ENCODE measurements around the gene PRRC2C. TPM values are rescaled to one million over a fixed set of nuclear protein-coding genes. Genes with fewer than 3 reads are reported as not detected.
"Not testable (repeated sequence)": the region's sequence is repeated elsewhere in the genome, so short reads cannot be mapped to it uniquely, and the experiment has no call there.

Gene PRRC2C
- total RNA-seq (43.1 TPM), polyA plus RNA-seq (ENCODE audit: insufficient read depth in 1 of 8, insufficient read length in 8 of 8, low replicate concordance in 1 of 8) (10 to 100 TPM; 52.5 to 82.0 (median 67.3) TPM)
- long read RNA-seq, donor 1, partial matches to known transcripts = 0 of 1 reads
- long read RNA-seq, donor 1, other reads (novel, unspliced or antisense) = 0 of 1 reads
- long read RNA-seq, donor 2 = 0 reads
- long read RNA-seq, donor 3, partial matches to known transcripts = 25 of 26 reads
- long read RNA-seq, donor 3, other reads (novel, unspliced or antisense) = 0 of 26 reads
- long read RNA-seq, donor 4, partial matches to known transcripts = 17 of 17 reads
- long read RNA-seq, donor 4, other reads (novel, unspliced or antisense) = 0 of 17 reads
- long read RNA-seq, donor 5, partial matches to known transcripts = 56 of 59 reads
- long read RNA-seq, donor 5, other reads (novel, unspliced or antisense) = 0 of 59 reads
- long read RNA-seq, donor 6, partial matches to known transcripts = 19 of 20 reads
- long read RNA-seq, donor 6, other reads (novel, unspliced or antisense) = 0 of 20 reads
- long read RNA-seq, donor 7, partial matches to known transcripts = 22 of 22 reads
- long read RNA-seq, donor 7, other reads (novel, unspliced or antisense) = 0 of 22 reads
- long read RNA-seq, donor 8, partial matches to known transcripts = 29 of 29 reads
- long read RNA-seq, donor 8, other reads (novel, unspliced or antisense) = 0 of 29 reads
- long read RNA-seq, donor 9, partial matches to known transcripts = 30 of 34 reads
- long read RNA-seq, donor 9, other reads (novel, unspliced or antisense) = 0 of 34 reads
- long read RNA-seq, donor 10, partial matches to known transcripts = 81 of 83 reads
- long read RNA-seq, donor 10, other reads (novel, unspliced or antisense) = 0 of 83 reads
- long read RNA-seq, donor 11, partial matches to known transcripts = 43 of 44 reads
- long read RNA-seq, donor 11, other reads (novel, unspliced or antisense) = 0 of 44 reads

GRCh38 chr1:171485375-171486047 is at the start of gene PRRC2C:
PRRC2C (plus strand) TSS chr1:171485530; CDS start chr1:171512089, 26,559 bp downstream.
- Histone ChIP-seq H3K27me3 (ENCODE audit: control insufficient read depth, insufficient read depth, low read length) (no peaks in the 10 kb centered on the region), H3K4me3 (ENCODE audit: low read length) (peak within 1 kb of the TSS; percentile 69), H3K4me1 (ENCODE audit: control insufficient read depth, insufficient read depth, low read length) (peaks cover 5% of the 10 kb centered on the region), H3K36me3 (ENCODE audit: control insufficient read depth, insufficient read depth, low read length) (no peaks in the 10 kb centered on the region), H3K27ac (ENCODE audit: low read length) (peak within 1 kb of the TSS; percentile 100), H3K9me3 (replicated peaks; ENCODE audit: control insufficient read depth, low read depth, low read length) (no peaks in the 10 kb centered on the region)
- under 1% methylated on average over 46 of the region's 50 CpGs for WGBS (ENCODE audit: insufficient coverage)
- DNase-seq = peak; percentile 100

GRCh38 chr1:171438441-171438840 is 46.9 kb upstream of the PRRC2C start:
- peaks cover 2% of the 10 kb centered on the region for H3K4me1 ChIP-seq (ENCODE audit: control insufficient read depth, insufficient read depth, low read length)
- no peaks in the 10 kb centered on the region for H3K36me3 ChIP-seq (ENCODE audit: control insufficient read depth, insufficient read depth, low read length)
- H3K27ac ChIP-seq (ENCODE audit: low read length) = no peak overlapping the region
- no peaks in the 10 kb centered on the region for H3K9me3 ChIP-seq (replicated peaks; ENCODE audit: control insufficient read depth, low read depth, low read length)
- H3K27me3 ChIP-seq (ENCODE audit: control insufficient read depth, insufficient read depth, low read length) = no peaks in the 10 kb centered on the region
- no peak overlapping the region for H3K4me3 ChIP-seq (ENCODE audit: low read length)
- DNase-seq = peak; percentile 88
- WGBS (ENCODE audit: insufficient coverage) = no CpG with 5 or more reads among the region's 2 CpGs

GRCh38 chr1:171440201-171440600 is 45.1 kb upstream of the PRRC2C start:
- H3K4me1 ChIP-seq (ENCODE audit: control insufficient read depth, insufficient read depth, low read length); H3K36me3 ChIP-seq (ENCODE audit: control insufficient read depth, insufficient read depth, low read length); H3K9me3 ChIP-seq (replicated peaks; ENCODE audit: control insufficient read depth, low read depth, low read length); H3K27ac ChIP-seq (ENCODE audit: low read length); H3K4me3 ChIP-seq (ENCODE audit: low read length); DNase-seq; H3K27me3 ChIP-seq (ENCODE audit: control insufficient read depth, insufficient read depth, low read length): not testable (repeated sequence)
- WGBS (ENCODE audit: insufficient coverage) = 100% methylated on average over 1 of the region's 3 CpGs

GRCh38 chr1:171441278-171441895 is 43.9 kb upstream of the PRRC2C start:
- H3K4me1 ChIP-seq (ENCODE audit: control insufficient read depth, insufficient read depth, low read length); H3K4me3 ChIP-seq (ENCODE audit: low read length); H3K9me3 ChIP-seq (replicated peaks; ENCODE audit: control insufficient read depth, low read depth, low read length); H3K27ac ChIP-seq (ENCODE audit: low read length); H3K27me3 ChIP-seq (ENCODE audit: control insufficient read depth, insufficient read depth, low read length); H3K36me3 ChIP-seq (ENCODE audit: control insufficient read depth, insufficient read depth, low read length): not testable (repeated sequence)
- 67% methylated on average over 2 of the region's 5 CpGs for WGBS (ENCODE audit: insufficient coverage)
- DNase-seq = peak; percentile 51

GRCh38 chr1:171446386-171446785 is 38.9 kb upstream of the PRRC2C start:
- DNase-seq = no peak
- H3K4me3 ChIP-seq (ENCODE audit: low read length) = no peak overlapping the region
- H3K36me3 ChIP-seq (ENCODE audit: control insufficient read depth, insufficient read depth, low read length) = no peaks in the 10 kb centered on the region
- no peaks in the 10 kb centered on the region for H3K4me1 ChIP-seq (ENCODE audit: control insufficient read depth, insufficient read depth, low read length)
- H3K27ac ChIP-seq (ENCODE audit: low read length) = no peak overlapping the region
- no peaks in the 10 kb centered on the region for H3K27me3 ChIP-seq (ENCODE audit: control insufficient read depth, insufficient read depth, low read length)
- H3K9me3 ChIP-seq (replicated peaks; ENCODE audit: control insufficient read depth, low read depth, low read length) = no peaks in the 10 kb centered on the region

GRCh38 chr1:171455967-171456366 is 29.4 kb upstream of the PRRC2C start:
- no peaks in the 10 kb centered on the region for H3K36me3 ChIP-seq (ENCODE audit: control insufficient read depth, insufficient read depth, low read length)
- H3K27me3 ChIP-seq (ENCODE audit: control insufficient read depth, insufficient read depth, low read length) = no peaks in the 10 kb centered on the region

GRCh38 chr1:171457412-171457811 is 27.9 kb upstream of the PRRC2C start:
- no peak overlapping the region for H3K27ac ChIP-seq (ENCODE audit: low read length)
- H3K9me3 ChIP-seq (replicated peaks; ENCODE audit: control insufficient read depth, low read depth, low read length) = no peaks in the 10 kb centered on the region
- no CpG with 5 or more reads among the region's 2 CpGs for WGBS (ENCODE audit: insufficient coverage)
- H3K36me3 ChIP-seq (ENCODE audit: control insufficient read depth, insufficient read depth, low read length) = no peaks in the 10 kb centered on the region
- H3K27me3 ChIP-seq (ENCODE audit: control insufficient read depth, insufficient read depth, low read length) = no peaks in the 10 kb centered on the region
- H3K4me1 ChIP-seq (ENCODE audit: control insufficient read depth, insufficient read depth, low read length) = no peaks in the 10 kb centered on the region
- DNase-seq = peak; percentile 53
- H3K4me3 ChIP-seq (ENCODE audit: low read length) = no peak overlapping the region

More at GRCh38 chr1:171455967-171456366, 29.4 kb upstream of the PRRC2C start:
- H3K9me3 ChIP-seq (replicated peaks; ENCODE audit: control insufficient read depth, low read depth, low read length) = no peaks in the 10 kb centered on the region
- no peak for DNase-seq
- no peak overlapping the region for H3K4me3 ChIP-seq (ENCODE audit: low read length)
- no peaks in the 10 kb centered on the region for H3K4me1 ChIP-seq (ENCODE audit: control insufficient read depth, insufficient read depth, low read length)
- no peak overlapping the region for H3K27ac ChIP-seq (ENCODE audit: low read length)

GRCh38 chr1:171460018-171460620 is 25.2 kb upstream of the PRRC2C start:
- no peak for DNase-seq
- Histone ChIP-seq H3K27me3 (ENCODE audit: control insufficient read depth, insufficient read depth, low read length) (no peaks in the 10 kb centered on the region), H3K4me3 (ENCODE audit: low read length) (no peak overlapping the region), H3K4me1 (ENCODE audit: control insufficient read depth, insufficient read depth, low read length) (no peaks in the 10 kb centered on the region), H3K27ac (ENCODE audit: low read length) (no peak overlapping the region), H3K36me3 (ENCODE audit: control insufficient read depth, insufficient read depth, low read length) (no peaks in the 10 kb centered on the region), H3K9me3 (replicated peaks; ENCODE audit: control insufficient read depth, low read depth, low read length) (no peaks in the 10 kb centered on the region)
- WGBS (ENCODE audit: insufficient coverage) = 80% methylated on average over 3 of the region's 4 CpGs

GRCh38 chr1:171467626-171468025 is 17.7 kb upstream of the PRRC2C start:
- Histone ChIP-seq H3K36me3 (ENCODE audit: control insufficient read depth, insufficient read depth, low read length) (no peaks in the 10 kb centered on the region), H3K4me3 (ENCODE audit: low read length) (no peak overlapping the region), H3K9me3 (replicated peaks; ENCODE audit: control insufficient read depth, low read depth, low read length) (no peaks in the 10 kb centered on the region), H3K4me1 (ENCODE audit: control insufficient read depth, insufficient read depth, low read length) (no peaks in the 10 kb centered on the region), H3K27ac (ENCODE audit: low read length) (no peak overlapping the region), H3K27me3 (ENCODE audit: control insufficient read depth, insufficient read depth, low read length) (no peaks in the 10 kb centered on the region)
- no peak for DNase-seq
